K562 (cell line): ENCODE measurements around the gene QPCT. TPM values are rescaled to one million over a fixed set of nuclear protein-coding genes. Genes with fewer than 3 reads are reported as not detected.

Source experiments
- CAMTA2 ChIP-seq: fragments of 250-450 bp; sonication (Bioruptor Pico); conservative IDR thresholded peaks from 2 replicates; pipeline ENCODE4 v1.5.1; 2022
- CBX1 ChIP-seq: sonication (generic); IDR thresholded peaks from 2 replicates; pipeline ENCODE4 v1.6.1; 2016; ENCODE audit warnings: antibody characterized with exemption, low read depth, mild to moderate bottlenecking
- CTBP1 ChIP-seq: fragments of 450-650 bp; IDR thresholded peaks from 2 replicates; pipeline ENCODE4 v1.6.1; 2016; ENCODE audit warnings: borderline replicate concordance
- ESRRA ChIP-seq: fragments of 450-650 bp; IDR thresholded peaks from 2 replicates; pipeline ENCODE4 v1.6.1; 2014; ENCODE audit warnings: low read depth, mild to moderate bottlenecking, moderate library complexity, borderline replicate concordance
- KDM2B ChIP-seq: fragments of 250-450 bp; sonication (Bioruptor Pico); IDR thresholded peaks from 2 replicates; pipeline ENCODE4 v1.8.0; 2021; ENCODE audit warnings: mild to moderate bottlenecking, moderate library complexity
- L3MBTL2 ChIP-seq: fragments of 450-650 bp; IDR thresholded peaks from 2 replicates; pipeline ENCODE4 v1.6.1; 2016; ENCODE audit warnings: mild to moderate bottlenecking, moderate library complexity
- MTA1 ChIP-seq: fragments of 450-650 bp; IDR thresholded peaks from 2 replicates; pipeline ENCODE4 v1.6.1; 2017; ENCODE audit warnings: borderline replicate concordance
- NCOA6 ChIP-seq: fragments of 450-650 bp; IDR thresholded peaks from 2 replicates; pipeline ENCODE4 v1.6.1; 2017; ENCODE audit warnings: mild to moderate bottlenecking
- POLR2A ChIP-seq: fragments of 450-650 bp; conservative IDR thresholded peaks from 2 replicates; pipeline ENCODE4 v1.6.1; 2016
- PRMT5 ChIP-seq: sonication (generic); formaldehyde crosslinking; IDR thresholded peaks from 2 replicates; pipeline ENCODE4 v1.5.0; 2020; ENCODE audit warnings: missing genetic modification reagents
- RAD51 ChIP-seq: fragments of 450-650 bp; IDR thresholded peaks from 2 replicates; pipeline ENCODE4 v1.7.1; 2016; ENCODE audit warnings: low read depth, mild to moderate bottlenecking, borderline replicate concordance
- SRF ChIP-seq, 2 experiments: fragments of 250-450, 450-650 bp in 1 of 2; sonication (Bioruptor Pico) in 1 of 2; sonication (generic) in 1 of 2; formaldehyde crosslinking; IDR thresholded peaks; 2 replicates each; pipeline versions ENCODE4 v1.5.0 to v1.5.1; 2020 to 2022; ENCODE audit warnings: mild to moderate bottlenecking in 1 of 2, missing genetic modification reagents in 1 of 2
- SRSF3 ChIP-seq: fragments of 200-400 bp; formaldehyde crosslinking; IDR thresholded peaks from 2 replicates; pipeline ENCODE4 v1.6.1; 2016; ENCODE audit warnings: mild to moderate bottlenecking, low read length, moderate library complexity; ENCODE audit not compliant: insufficient read depth
- TBP ChIP-seq: optimal IDR thresholded peaks from 2 replicates; pipeline ENCODE3; 2011; ENCODE audit warnings: low read depth, low read length, improper control_type of control experiment
- U2AF1 ChIP-seq: fragments of 200-400 bp; formaldehyde crosslinking; optimal IDR thresholded peaks from 2 replicates; pipeline ENCODE3; 2017; ENCODE audit warnings: mild to moderate bottlenecking, low read depth, low read length, moderate library complexity
- ZNF274 ChIP-seq: IDR thresholded peaks from 2 replicates; pipeline ENCODE4 v1.6.1; 2011; ENCODE audit warnings: low read depth, mild to moderate bottlenecking, low read length, moderate library complexity, borderline replicate concordance
- ZNF316 ChIP-seq: fragments of 450-650 bp; IDR thresholded peaks from 2 replicates; pipeline ENCODE4 v1.6.1; 2016
- polyA plus RNA-seq, 8 experiments: library from polyadenylated mRNA; depleted of rRNA in 4 of 8; stranded (reverse) in 5 of 8; unstranded in 3 of 8; fragments of >200 nt; fragmentation: Nextera tagmentation in 2 of 8; fragmentation: Illumina TruSeq in 1 of 8; extraction: Ambion mirVana in 2 of 8; extraction: Trizol in 1 of 8; gene quantifications; 2 replicates each; pipeline versions ENCODE4 v1.2.1 to v1.2.3, GENCODE V29; 2011 to 2014; ENCODE audit warnings: inconsistent platforms in 1 of 8, missing spikeins in 1 of 8
- total RNA-seq, 7 experiments: library from RNA; depleted of rRNA in 6 of 7; stranded (reverse); fragments of >200 nt in 6 of 7; fragmentation: Illumina TruSeq in 2 of 7; extraction: Trizol in 2 of 7; gene quantifications; 2 replicates each; pipeline versions ENCODE4 v1.2.1 to v1.2.3, GENCODE V29; 2011 to 2021; ENCODE audit warnings: low replicate concordance in 1 of 7
- TF ChIP-seq, protein P1 (sequence below): fragments of 450-650 bp; formaldehyde crosslinking; IDR thresholded peaks from 2 replicates; pipeline ENCODE4 v1.4.0; 2022; ENCODE audit warnings: missing genetic modification characterization
- TF ChIP-seq, protein P2 (sequence below): sonication (generic); formaldehyde crosslinking; IDR thresholded peaks from 2 replicates; pipeline ENCODE4 v1.8.0; 2022; ENCODE audit warnings: mild to moderate bottlenecking, missing genetic modification reagents
- TF ChIP-seq, protein P3 (sequence below): fragments of 250-450 bp; sonication (Bioruptor Pico); IDR thresholded peaks from 2 replicates; pipeline ENCODE4 v1.5.0; 2021
- TF ChIP-seq, protein P4 (sequence below): fragments of 450-650 bp; IDR thresholded peaks from 2 replicates; pipeline ENCODE4 v1.6.1; 2014; ENCODE audit warnings: low read depth, mild to moderate bottlenecking, moderate library complexity, borderline replicate concordance
- TF ChIP-seq, protein P5 (sequence below): sonication (generic); formaldehyde crosslinking; IDR thresholded peaks from 2 replicates; pipeline ENCODE4 v1.8.1; 2023; ENCODE audit warnings: mild to moderate bottlenecking, missing genetic modification reagents

The QPCT gene
- total and polyA plus RNA-seq, 9 of the 15 experiments (the other 6 are each of a cell fraction or from before 2014, with no cell fraction given): 0.07 TPM; not detected in 8

DNA sequence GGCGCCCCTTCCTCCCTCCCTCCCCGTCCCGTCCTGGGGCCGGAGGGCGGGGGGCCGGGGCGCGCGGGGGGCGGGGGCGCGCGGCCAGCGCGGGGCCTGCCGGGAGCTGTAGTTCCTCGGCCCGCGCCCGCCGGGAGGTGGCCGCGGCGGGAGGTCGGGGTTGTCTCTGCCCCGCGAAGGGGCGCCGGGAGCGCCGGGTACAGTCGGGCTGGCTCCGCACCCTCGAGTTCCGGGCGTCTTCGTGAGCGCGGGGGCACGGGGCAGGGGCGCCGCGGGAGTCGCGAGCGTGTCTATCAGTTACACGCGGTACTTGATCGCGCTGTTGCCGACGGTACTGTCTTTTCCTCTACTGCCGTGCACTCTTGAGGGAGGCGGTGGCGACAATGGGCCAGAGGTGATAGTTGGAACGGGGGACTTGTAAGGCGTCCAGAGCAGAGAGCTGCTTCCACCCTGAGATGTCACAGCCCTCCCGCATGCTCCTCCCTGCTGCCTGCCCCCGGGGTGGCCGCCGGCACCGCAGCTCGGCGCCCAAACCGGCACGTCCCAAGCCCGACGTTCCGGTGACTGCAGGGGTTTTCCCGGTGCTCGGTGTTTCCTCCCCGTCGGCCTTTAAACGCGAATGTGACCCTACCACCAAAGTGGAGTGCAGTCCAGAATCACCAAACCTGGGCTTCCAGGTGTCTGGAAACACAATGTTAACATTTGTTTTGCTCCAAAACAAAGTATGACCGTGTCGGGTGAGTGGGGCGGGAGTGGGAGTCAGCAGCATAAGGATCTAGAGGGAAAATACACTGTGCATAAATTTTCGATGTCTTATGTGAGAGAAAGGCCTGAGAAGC is 19.4 kb upstream of the QPCT start, which contains the start of gene PRKD3 (continued):
- no peak for TF ChIP-seq SRSF3
- no peak for TF ChIP-seq RAD51
- TF ChIP-seq, protein P1, sequence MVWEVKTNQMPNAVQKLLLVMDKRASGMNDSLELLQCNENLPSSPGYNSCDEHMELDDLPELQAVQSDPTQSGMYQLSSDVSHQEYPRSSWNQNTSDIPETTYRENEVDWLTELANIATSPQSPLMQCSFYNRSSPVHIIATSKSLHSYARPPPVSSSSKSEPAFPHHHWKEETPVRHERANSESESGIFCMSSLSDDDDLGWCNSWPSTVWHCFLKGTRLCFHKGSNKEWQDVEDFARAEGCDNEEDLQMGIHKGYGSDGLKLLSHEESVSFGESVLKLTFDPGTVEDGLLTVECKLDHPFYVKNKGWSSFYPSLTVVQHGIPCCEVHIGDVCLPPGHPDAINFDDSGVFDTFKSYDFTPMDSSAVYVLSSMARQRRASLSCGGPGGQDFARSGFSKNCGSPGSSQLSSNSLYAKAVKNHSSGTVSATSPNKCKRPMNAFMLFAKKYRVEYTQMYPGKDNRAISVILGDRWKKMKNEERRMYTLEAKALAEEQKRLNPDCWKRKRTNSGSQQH (CRISPR knock-in tag): no peak
- no peak for TF ChIP-seq CAMTA2 (CRISPR knock-in tag)
- TF ChIP-seq CBX1: 0 out of 2 replicates have a peak, but pooled peaks have one; percentile 59
- TF ChIP-seq POLR2A: peak; percentile 69
- TF ChIP-seq, protein P2, sequence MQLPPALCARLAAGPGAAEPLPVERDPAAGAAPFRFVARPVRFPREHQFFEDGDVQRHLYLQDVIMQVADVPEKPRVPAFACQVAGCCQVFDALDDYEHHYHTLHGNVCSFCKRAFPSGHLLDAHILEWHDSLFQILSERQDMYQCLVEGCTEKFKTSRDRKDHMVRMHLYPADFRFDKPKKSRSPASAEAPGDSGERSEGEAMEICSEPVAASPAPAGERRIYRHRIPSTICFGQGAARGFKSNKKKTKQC (CRISPR knock-in tag): peak; percentile 83; the same call in 1 of the 2 replicates
- peak; percentile 23; the same call in 1 of the 2 replicates for TF ChIP-seq ZNF316
- no peak for TF ChIP-seq U2AF1
- TF ChIP-seq TBP: peak; percentile 12
- no peak for TF ChIP-seq PRMT5 (CRISPR knock-in tag)
- 0 out of 2 replicates have a peak, but pooled peaks have one; percentile 13 for TF ChIP-seq KDM2B
- TF ChIP-seq SRF (CRISPR knock-in tag; IDR thresholded peaks at IDR 0.05): peak in 1 of 2 experiments; percentile 34; a peak in 1 of 4 replicates
- TF ChIP-seq, protein P3, sequence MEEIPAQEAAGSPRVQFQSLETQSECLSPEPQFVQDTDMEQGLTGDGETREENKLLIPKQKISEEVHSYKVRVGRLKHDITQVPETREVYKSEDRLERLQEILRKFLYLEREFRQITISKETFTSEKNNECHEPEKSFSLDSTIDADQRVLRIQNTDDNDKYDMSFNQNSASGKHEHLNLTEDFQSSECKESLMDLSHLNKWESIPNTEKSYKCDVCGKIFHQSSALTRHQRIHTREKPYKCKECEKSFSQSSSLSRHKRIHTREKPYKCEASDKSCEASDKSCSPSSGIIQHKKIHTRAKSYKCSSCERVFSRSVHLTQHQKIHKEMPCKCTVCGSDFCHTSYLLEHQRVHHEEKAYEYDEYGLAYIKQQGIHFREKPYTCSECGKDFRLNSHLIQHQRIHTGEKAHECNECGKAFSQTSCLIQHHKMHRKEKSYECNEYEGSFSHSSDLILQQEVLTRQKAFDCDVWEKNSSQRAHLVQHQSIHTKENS (CRISPR knock-in tag): no peak
- peak; percentile 86 for TF ChIP-seq L3MBTL2
- TF ChIP-seq ESRRA: no peak
- TF ChIP-seq, protein P4, sequence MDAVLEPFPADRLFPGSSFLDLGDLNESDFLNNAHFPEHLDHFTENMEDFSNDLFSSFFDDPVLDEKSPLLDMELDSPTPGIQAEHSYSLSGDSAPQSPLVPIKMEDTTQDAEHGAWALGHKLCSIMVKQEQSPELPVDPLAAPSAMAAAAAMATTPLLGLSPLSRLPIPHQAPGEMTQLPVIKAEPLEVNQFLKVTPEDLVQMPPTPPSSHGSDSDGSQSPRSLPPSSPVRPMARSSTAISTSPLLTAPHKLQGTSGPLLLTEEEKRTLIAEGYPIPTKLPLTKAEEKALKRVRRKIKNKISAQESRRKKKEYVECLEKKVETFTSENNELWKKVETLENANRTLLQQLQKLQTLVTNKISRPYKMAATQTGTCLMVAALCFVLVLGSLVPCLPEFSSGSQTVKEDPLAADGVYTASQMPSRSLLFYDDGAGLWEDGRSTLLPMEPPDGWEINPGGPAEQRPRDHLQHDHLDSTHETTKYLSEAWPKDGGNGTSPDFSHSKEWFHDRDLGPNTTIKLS: peak; percentile 55; the same call in 1 of the 2 replicates
- TF ChIP-seq, protein P5, sequence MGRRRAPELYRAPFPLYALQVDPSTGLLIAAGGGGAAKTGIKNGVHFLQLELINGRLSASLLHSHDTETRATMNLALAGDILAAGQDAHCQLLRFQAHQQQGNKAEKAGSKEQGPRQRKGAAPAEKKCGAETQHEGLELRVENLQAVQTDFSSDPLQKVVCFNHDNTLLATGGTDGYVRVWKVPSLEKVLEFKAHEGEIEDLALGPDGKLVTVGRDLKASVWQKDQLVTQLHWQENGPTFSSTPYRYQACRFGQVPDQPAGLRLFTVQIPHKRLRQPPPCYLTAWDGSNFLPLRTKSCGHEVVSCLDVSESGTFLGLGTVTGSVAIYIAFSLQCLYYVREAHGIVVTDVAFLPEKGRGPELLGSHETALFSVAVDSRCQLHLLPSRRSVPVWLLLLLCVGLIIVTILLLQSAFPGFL (CRISPR knock-in tag): no peak
- 0 out of 2 replicates have a peak, but pooled peaks have one; percentile 38 for TF ChIP-seq CTBP1
- TF ChIP-seq ZNF274: no peak
- no peak for TF ChIP-seq MTA1
- peak; percentile 92 for TF ChIP-seq NCOA6
